H9 (cell line): Measurements from ENCODE around the gene CELA3A. TPM values are rescaled to one million over a fixed set of nuclear protein-coding genes. Genes with fewer than 3 reads are reported as not detected.

Experiments used
- DNase-seq: peaks from one replicate; pipeline ENCODE4 v3.0.0-alpha.2; 2017
- H2AFZ ChIP-seq: one replicate; pipeline ENCODE4 v1.6.1; 2013; ENCODE audit warnings: mild to moderate bottlenecking, low read length, control low read depth, moderate library complexity
- H2AK5ac ChIP-seq: 2 replicates; pipeline ENCODE4 v1.6.1; 2013; ENCODE audit warnings: low read length, control low read depth, mixed read lengths; ENCODE audit not compliant: insufficient read length
- H2BK120ac ChIP-seq: one replicate; pipeline ENCODE4 v1.6.1; 2013; ENCODE audit warnings: low read depth, mild to moderate bottlenecking, low read length, control low read depth, inconsistent platforms; ENCODE audit not compliant: poor library complexity, severe bottlenecking
- H2BK12ac ChIP-seq: 2 replicates; pipeline ENCODE4 v1.6.1; 2013; ENCODE audit warnings: low read length, control low read depth, mixed read lengths, low read depth; ENCODE audit not compliant: insufficient read length
- H2BK15ac ChIP-seq: 2 replicates; pipeline ENCODE4 v1.6.1; 2013; ENCODE audit warnings: low read depth, low read length, control low read depth
- H2BK20ac ChIP-seq: one replicate; pipeline ENCODE4 v1.6.1; 2013; ENCODE audit warnings: low read depth, mild to moderate bottlenecking, low read length, control low read depth, inconsistent platforms; ENCODE audit not compliant: poor library complexity, severe bottlenecking
- H2BK5ac ChIP-seq: 2 replicates; pipeline ENCODE4 v1.6.1; 2013; ENCODE audit warnings: low read length, control low read depth, mixed read lengths; ENCODE audit not compliant: insufficient read length
- H3K14ac ChIP-seq: 2 replicates; pipeline ENCODE4 v1.6.1; 2013; ENCODE audit warnings: low read length, control low read depth; ENCODE audit not compliant: insufficient read depth
- H3K18ac ChIP-seq: 2 replicates; pipeline ENCODE4 v1.6.1; 2013; ENCODE audit warnings: low read depth, mild to moderate bottlenecking, mixed read lengths, low read length, control low read depth; ENCODE audit not compliant: insufficient read length
- H3K23ac ChIP-seq: 2 replicates; pipeline ENCODE4 v1.6.1; 2013; ENCODE audit warnings: low read length, control low read depth, mixed read lengths, low read depth; ENCODE audit not compliant: insufficient read length
- H3K23me2 ChIP-seq: 2 replicates; pipeline ENCODE4 v1.6.1; 2013; ENCODE audit warnings: low read depth, mild to moderate bottlenecking, mixed read lengths, low read length, control low read depth; ENCODE audit not compliant: insufficient read length, poor library complexity, severe bottlenecking
- H3K27ac ChIP-seq: 2 replicates; pipeline ENCODE4 v1.5.1; 2013; ENCODE audit warnings: low read length, control low read depth, mixed read lengths, low read depth; ENCODE audit not compliant: insufficient read length
- H3K27me3 ChIP-seq: 2 replicates; pipeline ENCODE4 v1.6.1; 2013; ENCODE audit warnings: low read length, control low read depth, inconsistent platforms; ENCODE audit not compliant: insufficient read depth
- H3K4ac ChIP-seq: 2 replicates; pipeline ENCODE4 v1.6.1; 2013; ENCODE audit warnings: low read depth, mild to moderate bottlenecking, control low read depth, inconsistent platforms, low read length, moderate library complexity
- H3K4me1 ChIP-seq: 2 replicates; pipeline ENCODE4 v1.6.1; 2013; ENCODE audit warnings: low read length, control low read depth, inconsistent platforms; ENCODE audit not compliant: insufficient read depth
- H3K4me2 ChIP-seq: 2 replicates; pipeline ENCODE4 v1.6.1; 2013; ENCODE audit warnings: low read length, control low read depth, mixed read lengths; ENCODE audit not compliant: insufficient read length, insufficient read depth
- H3K56ac ChIP-seq: 2 replicates; pipeline ENCODE4 v1.6.1; 2013; ENCODE audit warnings: low read depth, mild to moderate bottlenecking, mixed read lengths, low read length, control low read depth; ENCODE audit not compliant: insufficient read length
- H3K79me1 ChIP-seq: 2 replicates; pipeline ENCODE4 v1.6.1; 2013; ENCODE audit warnings: low read depth, mild to moderate bottlenecking, moderate library complexity, low read length, control low read depth, inconsistent platforms; ENCODE audit not compliant: insufficient read depth, poor library complexity, severe bottlenecking
- H3K79me2 ChIP-seq: 2 replicates; pipeline ENCODE4 v1.6.1; 2013; ENCODE audit warnings: low read length, control low read depth, inconsistent platforms; ENCODE audit not compliant: insufficient read depth
- H3K9ac ChIP-seq: 2 replicates; pipeline ENCODE4 v1.6.1; 2013; ENCODE audit warnings: low read length, control low read depth, mixed read lengths; ENCODE audit not compliant: insufficient read length; ENCODE audit errors: extremely low read depth
- H3K9me3 ChIP-seq: one replicate; pipeline ENCODE4 v1.6.1; 2013; ENCODE audit warnings: low read depth, low read length, inconsistent platforms; ENCODE audit not compliant: control insufficient read depth
- H3T11ph ChIP-seq: one replicate; pipeline ENCODE4 v1.6.1; 2013; ENCODE audit warnings: mild to moderate bottlenecking, low read length, control low read depth, inconsistent platforms
- H4K20me1 ChIP-seq: one replicate; pipeline ENCODE4 v1.6.1; 2013; ENCODE audit not compliant: control insufficient read depth, insufficient read length, insufficient read depth
- H4K5ac ChIP-seq: 2 replicates; pipeline ENCODE4 v1.6.1; 2013; ENCODE audit warnings: low read depth, mild to moderate bottlenecking, mixed read lengths, low read length, control low read depth; ENCODE audit not compliant: insufficient read length
- H4K8ac ChIP-seq: replicated peaks from 2 replicates; pipeline ENCODE4 v1.6.1; 2013; ENCODE audit warnings: low read length, control low read depth, mixed read lengths, low read depth; ENCODE audit not compliant: insufficient read length
- H4K91ac ChIP-seq: 2 replicates; pipeline ENCODE4 v1.6.1; 2013; ENCODE audit warnings: low read depth, mild to moderate bottlenecking, moderate library complexity, mixed read lengths, low read length, control low read depth; ENCODE audit not compliant: insufficient read length
- H3K27ac Mint-ChIP-seq, 3 experiments: 2 replicates in 2 of 3; 3 replicates in 1 of 3; pipeline ENCODE4 v1.8.0; 2020 to 2021; ENCODE audit warnings: mixed read lengths in 3 of 3, mild to moderate bottlenecking in 1 of 3, moderate library complexity in 1 of 3
- H3K27me3 Mint-ChIP-seq: 2 replicates; pipeline ENCODE4 v1.8.0; 2021; ENCODE audit warnings: low read depth, mild to moderate bottlenecking, moderate library complexity, mixed read lengths
- H3K36me3 Mint-ChIP-seq, 3 experiments: 2 replicates in 2 of 3; 3 replicates in 1 of 3; pipeline ENCODE4 v1.8.0; 2020 to 2021; ENCODE audit warnings: low read depth in 3 of 3, mixed read lengths in 3 of 3; ENCODE audit not compliant: insufficient read depth in 1 of 3
- H3K4me1 Mint-ChIP-seq, 2 experiments: 2 replicates each; pipeline ENCODE4 v1.8.0; 2020; ENCODE audit warnings: mixed read lengths in 2 of 2
- H3K4me3 Mint-ChIP-seq, 2 experiments: 2 replicates in 1 of 2; 3 replicates in 1 of 2; pipeline ENCODE4 v1.8.0; 2020 to 2021; ENCODE audit warnings: mild to moderate bottlenecking in 2 of 2, mixed read lengths in 2 of 2, moderate library complexity in 1 of 2
- H3K9me3 Mint-ChIP-seq, 2 experiments: 2 replicates in 1 of 2; 3 replicates in 1 of 2; pipeline ENCODE4 v1.8.0; 2020; ENCODE audit warnings: mild to moderate bottlenecking in 2 of 2, mixed read lengths in 2 of 2, moderate library complexity in 1 of 2
- WGBS: extraction: QIAGEN DNeasy Blood & Tissue Kit; methylation state at CpG from one replicate; pipeline ENCODE4 v1.1.7; 2013; ENCODE audit warnings: missing lambda C conversion rate, low lambda C conversion rate, mixed read lengths; ENCODE audit not compliant: insufficient read length; ENCODE audit errors: extremely low coverage; 5-methylcytosine and 5-hydroxymethylcytosine counted together
- total RNA-seq: library from RNA; stranded (reverse); gene quantifications from 2 replicates; pipeline ENCODE4 v1.2.1, GENCODE V29; 2021
- TF ChIP-seq, protein P1 (sequence below): fragments of 200-600 bp; sonication (generic); conservative IDR thresholded peaks from 3 replicates; pipeline ENCODE4 v1.8.0; 2021; ENCODE audit warnings: antibody characterized with exemption, mild to moderate bottlenecking

The CELA3A gene
- total RNA-seq, 1 experiment from 2014 or later = not detected

DNA sequence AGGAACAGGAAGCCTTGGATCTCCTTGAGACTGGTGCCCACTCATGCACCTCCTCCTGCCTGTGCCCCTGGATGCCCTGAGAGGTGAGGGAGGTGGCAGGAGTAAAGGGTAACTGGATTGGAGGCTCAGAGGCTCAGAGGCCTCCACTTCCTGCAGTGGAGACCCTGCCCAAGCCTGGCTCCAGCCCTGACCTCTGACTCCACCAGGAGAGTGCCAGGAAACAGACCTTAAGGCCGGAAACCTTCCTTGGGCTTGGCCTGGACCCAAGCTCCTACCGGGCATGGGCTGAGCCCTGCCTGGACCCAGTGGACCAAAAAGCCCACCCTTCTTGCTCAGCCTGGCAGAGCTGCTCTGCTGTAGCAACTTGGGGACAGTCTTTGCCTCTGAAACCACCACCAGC is 39.7 kb upstream of the CELA3A start:
- Histone ChIP-seq H3K79me1 (no peaks in the 10 kb centered on the region), H2BK120ac (no peak overlapping the region), H2BK15ac (no peak overlapping the region), H3T11ph (no peak overlapping the region), H3K4me2 (no peak overlapping the region), H2BK5ac (no peak overlapping the region), H3K9me3 (no peaks in the 10 kb centered on the region), H2BK20ac (no peak overlapping the region), H3K27me3 (no peaks in the 10 kb centered on the region), H4K91ac (no peak overlapping the region), H3K18ac (no peak overlapping the region), H3K4ac (no peak overlapping the region), H4K8ac (no peak overlapping the region), H4K20me1 (no peaks in the 10 kb centered on the region), H2AFZ (no peak overlapping the region), H3K79me2 (no peaks in the 10 kb centered on the region), H3K4me1 (no peaks in the 10 kb centered on the region; the same call in 1 of the 2 replicates), H3K23ac (no peak overlapping the region), H3K9ac (no peak overlapping the region), H4K5ac (no peak overlapping the region), H3K14ac (no peak overlapping the region; the same call in 1 of the 2 replicates), H3K27ac (no peak overlapping the region), H3K23me2 (no peaks in the 10 kb centered on the region), H2BK12ac (no peak overlapping the region), H3K56ac (no peak overlapping the region), H2AK5ac (no peak overlapping the region)
- Mint-ChIP-seq H3K27me3 (no peaks in the 10 kb centered on the region; the same call in none of the 2 replicates), H3K9me3 (no peaks in the 10 kb centered on the region; a peak in 1 of 5 replicates), H3K36me3 (no peaks in the 10 kb centered on the region), H3K4me1 (peaks cover 13 to 14% of the 10 kb centered on the region in 2 experiments), H3K27ac (no peak overlapping the region), H3K4me3 (no peak overlapping the region)
- no CpG with 5 or more reads among the region's 2 CpGs for WGBS
- DNase-seq = no peak
- TF ChIP-seq, protein P1, sequence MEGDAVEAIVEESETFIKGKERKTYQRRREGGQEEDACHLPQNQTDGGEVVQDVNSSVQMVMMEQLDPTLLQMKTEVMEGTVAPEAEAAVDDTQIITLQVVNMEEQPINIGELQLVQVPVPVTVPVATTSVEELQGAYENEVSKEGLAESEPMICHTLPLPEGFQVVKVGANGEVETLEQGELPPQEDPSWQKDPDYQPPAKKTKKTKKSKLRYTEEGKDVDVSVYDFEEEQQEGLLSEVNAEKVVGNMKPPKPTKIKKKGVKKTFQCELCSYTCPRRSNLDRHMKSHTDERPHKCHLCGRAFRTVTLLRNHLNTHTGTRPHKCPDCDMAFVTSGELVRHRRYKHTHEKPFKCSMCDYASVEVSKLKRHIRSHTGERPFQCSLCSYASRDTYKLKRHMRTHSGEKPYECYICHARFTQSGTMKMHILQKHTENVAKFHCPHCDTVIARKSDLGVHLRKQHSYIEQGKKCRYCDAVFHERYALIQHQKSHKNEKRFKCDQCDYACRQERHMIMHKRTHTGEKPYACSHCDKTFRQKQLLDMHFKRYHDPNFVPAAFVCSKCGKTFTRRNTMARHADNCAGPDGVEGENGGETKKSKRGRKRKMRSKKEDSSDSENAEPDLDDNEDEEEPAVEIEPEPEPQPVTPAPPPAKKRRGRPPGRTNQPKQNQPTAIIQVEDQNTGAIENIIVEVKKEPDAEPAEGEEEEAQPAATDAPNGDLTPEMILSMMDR = no peak
